GM10266 (cell line): ENCODE measurements around the gene SND1.

Experiments used
- DNase-seq: peaks from one replicate; pipeline ENCODE4 v3.0.0; 2012; ENCODE audit errors: extremely low spot score
- CTCF ChIP-seq: IDR thresholded peaks from 2 replicates; pipeline ENCODE4 v1.5.1; 2012; ENCODE audit warnings: mild to moderate bottlenecking, low read depth; ENCODE audit not compliant: control insufficient read depth, insufficient read depth; ENCODE audit errors: missing control alignments

Gene SND1

DNA sequence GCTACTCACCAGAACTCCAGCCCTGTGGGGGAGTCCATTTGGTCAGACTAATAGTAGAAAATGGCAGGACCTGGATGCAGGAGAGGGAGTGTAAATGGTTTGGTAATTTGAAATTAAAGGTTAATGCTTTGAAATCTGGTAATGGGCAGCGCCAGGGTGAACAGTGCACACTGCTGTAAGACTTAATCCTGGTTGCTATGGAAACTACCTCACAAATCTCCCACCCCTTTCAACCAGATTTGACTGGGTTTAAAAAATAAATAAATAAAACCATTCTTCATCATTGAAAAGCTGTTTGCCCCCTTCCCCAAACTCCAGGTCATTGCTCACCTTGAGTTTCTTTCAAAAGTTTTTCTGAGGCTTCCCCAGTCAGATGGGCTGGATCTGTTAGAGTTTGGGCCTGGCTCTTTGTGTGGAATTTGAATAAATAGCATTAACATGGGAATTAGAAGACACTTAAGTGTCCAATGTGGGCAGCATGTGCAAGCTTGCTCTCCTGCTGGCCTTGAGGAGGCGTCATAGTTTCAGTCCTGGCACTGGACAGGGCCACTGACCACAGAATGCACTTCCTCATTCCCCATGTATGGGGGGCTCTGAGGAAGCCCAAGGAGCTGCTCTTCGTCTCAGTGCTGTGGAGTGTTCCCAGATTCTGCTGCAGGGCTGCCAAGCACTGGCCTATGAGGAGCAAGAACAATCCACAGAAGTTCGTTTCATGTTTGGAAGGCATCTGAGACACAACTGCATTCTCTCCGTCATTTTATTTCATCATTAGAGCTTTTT, 288.6 kb downstream of the SND1 start:
- no peak for TF ChIP-seq CTCF
- DNase-seq, result no peak

DNA sequence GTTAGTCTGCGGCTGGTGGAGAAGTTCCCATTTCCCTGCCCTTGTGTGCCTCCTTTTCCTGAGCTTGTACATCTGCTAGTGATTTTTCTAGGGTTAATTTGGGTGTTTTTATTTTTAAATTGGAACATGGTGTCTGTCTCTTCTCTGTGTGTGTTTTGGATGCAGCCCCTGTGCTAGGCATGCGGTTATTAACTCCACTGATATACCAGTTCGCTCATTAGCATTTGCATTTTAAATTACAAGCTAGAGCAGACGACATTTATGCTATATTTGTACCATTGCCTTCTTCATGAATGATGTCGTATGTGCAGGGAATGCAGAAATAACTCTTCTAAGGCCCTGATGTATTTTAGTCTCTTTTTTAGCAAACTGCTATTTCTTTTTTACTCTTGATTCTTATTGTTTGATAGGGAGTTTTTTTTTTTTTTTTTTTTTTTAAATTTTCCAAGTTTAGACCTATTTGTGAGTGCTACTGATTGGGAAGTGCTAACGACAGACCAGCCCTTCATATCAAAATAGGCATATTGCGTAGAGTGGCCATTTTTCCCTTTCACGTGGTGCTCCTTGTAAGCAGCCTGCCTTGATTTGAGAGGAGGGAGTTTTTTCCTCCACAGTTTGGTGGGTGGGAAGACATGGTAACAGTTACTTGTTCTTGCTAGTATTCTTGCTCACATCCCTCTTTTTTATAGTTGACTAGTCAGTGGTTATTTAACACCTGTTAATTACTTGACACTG, 289.6 kb downstream of the SND1 start:
- no peak for DNase-seq
- no peak for TF ChIP-seq CTCF

DNA sequence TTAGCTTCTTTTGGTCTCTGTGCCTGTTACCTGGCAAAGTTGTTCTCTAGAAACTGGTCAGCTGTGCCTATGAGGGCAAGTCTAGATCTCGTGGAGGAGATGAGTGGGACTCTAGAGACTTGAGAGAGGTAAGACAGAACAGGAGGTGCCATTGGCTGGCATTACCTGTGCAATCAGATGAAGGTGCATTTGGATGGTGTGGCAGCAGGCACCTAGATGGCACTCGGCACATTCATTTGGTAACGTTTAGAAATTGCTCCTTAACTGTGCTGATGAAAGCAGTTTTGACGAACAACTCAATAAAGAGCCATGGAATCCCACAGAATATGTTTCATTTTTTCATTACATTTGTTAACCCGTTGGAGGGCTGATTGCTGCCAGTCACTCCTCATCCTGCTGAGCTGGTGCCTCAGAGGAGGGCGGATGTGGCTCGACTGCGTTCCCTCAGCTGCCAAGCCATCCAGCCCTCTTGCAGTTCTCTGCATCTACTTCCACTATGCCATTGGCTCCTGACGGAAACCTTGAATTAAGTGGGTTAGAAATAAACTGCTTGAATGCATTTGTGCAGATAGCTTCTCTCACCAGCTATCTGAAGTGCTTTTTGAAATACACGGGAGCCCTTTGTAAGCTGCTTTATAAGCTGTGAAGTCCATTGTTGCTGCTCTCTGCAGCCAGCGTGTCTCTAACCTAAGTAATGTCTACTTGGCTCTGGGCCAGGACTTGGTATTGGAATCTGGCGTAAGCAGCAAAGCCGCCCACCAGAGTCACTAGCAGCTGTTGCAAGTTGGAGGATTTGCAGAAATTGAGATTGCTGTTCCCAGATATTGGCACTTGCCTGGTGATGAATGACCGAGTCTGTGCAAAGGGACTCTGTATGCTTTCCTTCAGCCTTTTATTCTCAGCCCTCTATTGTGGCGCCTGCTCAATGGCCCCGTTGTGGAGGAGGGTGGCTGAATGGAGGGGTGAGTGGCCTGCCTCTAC, 291.8 kb downstream of the SND1 start:
- no peak for TF ChIP-seq CTCF
- DNase-seq, result no peak

GRCh38 chr7:127946111-127946510, 294.1 kb downstream of the SND1 start:
- DNase-seq, result no peak
- no peak for TF ChIP-seq CTCF

GRCh38 chr7:127946847-127947246, 294.9 kb downstream of the SND1 start:
- TF ChIP-seq CTCF, result no peak
- DNase-seq, result no peak

DNA sequence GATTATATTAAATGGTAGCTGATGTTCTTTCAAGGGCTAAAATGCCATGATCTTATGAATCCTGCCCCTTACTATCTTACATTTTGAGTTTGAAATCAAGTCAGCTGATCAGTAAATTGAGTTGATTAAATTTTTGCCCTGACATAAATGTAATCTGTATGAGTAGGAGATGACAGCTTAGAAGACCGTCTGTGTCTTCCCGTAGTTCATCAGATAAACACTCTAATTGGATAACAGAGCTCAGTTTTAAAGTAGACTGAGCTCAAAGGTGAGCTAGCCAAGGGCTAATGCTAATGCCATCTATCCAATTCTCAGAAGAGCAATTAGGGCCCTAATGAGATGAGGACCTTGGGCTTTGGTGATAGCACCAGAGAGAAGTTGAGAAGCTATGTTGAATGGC, 296.3 kb downstream of the SND1 start:
- DNase-seq, result no peak
- no peak for TF ChIP-seq CTCF
